GM12878 (cell line): ENCODE results near the gene TSC22D4. TPM values are rescaled to one million over a fixed set of nuclear protein-coding genes. Genes with fewer than 3 reads are reported as not detected.

ENCODE experiments used
- CHD2 ChIP-seq: IDR thresholded peaks from 2 replicates; pipeline ENCODE4 v1.6.1; 2011; ENCODE audit warnings: low read depth, low read length, improper control_type of control experiment, borderline replicate concordance
- E2F4 ChIP-seq: IDR thresholded peaks from 2 replicates; pipeline ENCODE4 v1.6.1; 2012; ENCODE audit warnings: low read depth, low read length, improper control_type of control experiment
- EZH2 ChIP-seq: IDR thresholded peaks from 2 replicates; pipeline ENCODE4 v1.6.1; 2012; ENCODE audit warnings: low read depth, mild to moderate bottlenecking, control low read depth, inconsistent platforms, low read length, borderline replicate concordance; ENCODE audit not compliant: control insufficient read depth
- HCFC1 ChIP-seq: fragments of 150-350 bp; IDR thresholded peaks from 2 replicates; pipeline ENCODE4 v1.6.1; 2014; ENCODE audit warnings: low read length
- IKZF1 ChIP-seq: fragments of 450-650 bp; conservative IDR thresholded peaks from 2 replicates; pipeline ENCODE4 v1.6.1; 2017; ENCODE audit warnings: antibody characterized with exemption, mild to moderate bottlenecking
- KLF5 ChIP-seq: fragments of 450-650 bp; IDR thresholded peaks from 2 replicates; pipeline ENCODE4 v1.6.1; 2014; ENCODE audit warnings: mild to moderate bottlenecking; ENCODE audit not compliant: partially characterized antibody
- NFIC ChIP-seq: IDR thresholded peaks from 2 replicates; pipeline ENCODE4 v1.6.1; 2012; ENCODE audit warnings: low read depth, mild to moderate bottlenecking, inconsistent platforms, low read length, moderate library complexity
- NR2C1 ChIP-seq: fragments of 450-650 bp; IDR thresholded peaks from 2 replicates; pipeline ENCODE4 v1.6.1; 2017; ENCODE audit warnings: antibody characterized with exemption, mild to moderate bottlenecking, moderate library complexity
- POLR2AphosphoS5 ChIP-seq: IDR thresholded peaks from 2 replicates; pipeline ENCODE4 v1.6.1; 2011; ENCODE audit warnings: mild to moderate bottlenecking, low read length, inconsistent platforms
- RAD51 ChIP-seq: fragments of 450-650 bp; IDR thresholded peaks from 2 replicates; pipeline ENCODE4 v1.6.1; 2016; ENCODE audit warnings: moderate library complexity, mild to moderate bottlenecking, inconsistent platforms
- RELB ChIP-seq: fragments of 450-650 bp; IDR thresholded peaks from 2 replicates; pipeline ENCODE4 v1.6.1; 2017; ENCODE audit warnings: low read depth, mild to moderate bottlenecking, moderate library complexity
- SUPT20H ChIP-seq: IDR thresholded peaks from 2 replicates; pipeline ENCODE4 v1.6.1; 2011; ENCODE audit warnings: low read depth, mild to moderate bottlenecking, low read length, moderate library complexity, borderline replicate concordance; ENCODE audit not compliant: control insufficient read depth
- ZBTB11 ChIP-seq: fragments of 450-650 bp; formaldehyde crosslinking; IDR thresholded peaks from 2 replicates; pipeline ENCODE4 v1.5.0; 2022; ENCODE audit warnings: mild to moderate bottlenecking, missing genetic modification characterization
- ZNF207 ChIP-seq: fragments of 450-650 bp; IDR thresholded peaks from 2 replicates; pipeline ENCODE4 v1.6.1; 2014; ENCODE audit warnings: antibody characterized with exemption, mild to moderate bottlenecking, borderline replicate concordance
- polyA plus RNA-seq, 11 experiments: library from polyadenylated mRNA; depleted of rRNA in 4 of 11; unstranded in 6 of 11; stranded (reverse) in 5 of 11; fragments of >200 nt; fragmentation: Nextera tagmentation in 4 of 11; fragmentation: Illumina TruSeq in 1 of 11; extraction: Ambion mirVana in 4 of 11; extraction: Trizol in 1 of 11; gene quantifications; 1 replicate in 1 of 11; 2 replicates in 10 of 11; pipeline versions ENCODE4 v1.2.1 to v1.2.3, GENCODE V29; 2011 to 2016; ENCODE audit warnings: inconsistent platforms in 2 of 11, missing spikeins in 2 of 11, low read depth in 1 of 11
- total RNA-seq, 4 experiments: library from RNA; depleted of rRNA in 3 of 4; stranded (reverse); fragments of >200 nt in 3 of 4; fragmentation: Illumina TruSeq in 1 of 4; extraction: Trizol in 1 of 4; gene quantifications; 2 replicates each; pipeline versions ENCODE4 v1.2.1 to v1.2.3, GENCODE V29; 2013 to 2021
- TF ChIP-seq, protein P1 (sequence below): IDR thresholded peaks from 2 replicates; pipeline ENCODE4 v1.6.1; 2011; ENCODE audit warnings: borderline replicate concordance, low read depth, mild to moderate bottlenecking, moderate library complexity, mixed read lengths, low read length; ENCODE audit not compliant: insufficient read depth; ENCODE audit errors: extremely low read length
- TF ChIP-seq, protein P2 (sequence below): IDR thresholded peaks from 2 replicates; pipeline ENCODE4 v1.6.1; 2011; ENCODE audit warnings: mild to moderate bottlenecking, low read depth, low read length, moderate library complexity; ENCODE audit not compliant: insufficient replicate concordance

TSC22D4 gene
- total and polyA plus RNA-seq, 10 of the 15 experiments (the other 5 are each of a cell fraction or from before 2014, with no cell fraction given): 0.50 to 65.7 (median 24.4) TPM

GRCh38 chr7:100428199-100428966 lies 50.6 kb downstream of the TSC22D4 start, which contains the start of gene ZCWPW1 (continued):
- TF ChIP-seq KLF5: peak; percentile 85
- no peak for TF ChIP-seq SUPT20H
- no peak for TF ChIP-seq EZH2
- peak; percentile 44 for TF ChIP-seq NR2C1
- TF ChIP-seq, protein P1, sequence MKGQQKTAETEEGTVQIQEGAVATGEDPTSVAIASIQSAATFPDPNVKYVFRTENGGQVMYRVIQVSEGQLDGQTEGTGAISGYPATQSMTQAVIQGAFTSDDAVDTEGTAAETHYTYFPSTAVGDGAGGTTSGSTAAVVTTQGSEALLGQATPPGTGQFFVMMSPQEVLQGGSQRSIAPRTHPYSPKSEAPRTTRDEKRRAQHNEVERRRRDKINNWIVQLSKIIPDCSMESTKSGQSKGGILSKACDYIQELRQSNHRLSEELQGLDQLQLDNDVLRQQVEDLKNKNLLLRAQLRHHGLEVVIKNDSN: no peak
- TF ChIP-seq, protein P2, sequence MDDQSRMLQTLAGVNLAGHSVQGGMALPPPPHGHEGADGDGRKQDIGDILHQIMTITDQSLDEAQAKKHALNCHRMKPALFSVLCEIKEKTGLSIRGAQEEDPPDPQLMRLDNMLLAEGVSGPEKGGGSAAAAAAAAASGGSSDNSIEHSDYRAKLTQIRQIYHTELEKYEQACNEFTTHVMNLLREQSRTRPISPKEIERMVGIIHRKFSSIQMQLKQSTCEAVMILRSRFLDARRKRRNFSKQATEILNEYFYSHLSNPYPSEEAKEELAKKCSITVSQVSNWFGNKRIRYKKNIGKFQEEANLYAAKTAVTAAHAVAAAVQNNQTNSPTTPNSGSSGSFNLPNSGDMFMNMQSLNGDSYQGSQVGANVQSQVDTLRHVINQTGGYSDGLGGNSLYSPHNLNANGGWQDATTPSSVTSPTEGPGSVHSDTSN: peak; percentile 66
- TF ChIP-seq RELB: peak; percentile 81
- peak; percentile 76 for TF ChIP-seq E2F4
- no peak for TF ChIP-seq RAD51
- TF ChIP-seq IKZF1: peak; percentile 94
- peak; percentile 96; the same call in 1 of the 2 replicates for TF ChIP-seq ZNF207
- TF ChIP-seq HCFC1: peak; percentile 88
- 0 out of 2 replicates have a peak, but pooled peaks have one; percentile 31 for TF ChIP-seq ZBTB11
- TF ChIP-seq POLR2AphosphoS5: peak; percentile 99
- TF ChIP-seq CHD2: no peak
- TF ChIP-seq NFIC: no peak
